Middle frontal gyrus (tissue), 1 donor: ENCODE results near the gene MID2.
"Not testable (repeated sequence)": the region's sequence is repeated elsewhere in the genome, so short reads cannot be mapped to it uniquely, and the experiment has no call there.

Source experiments
- DNase-seq: peaks from one replicate; pipeline ENCODE4 v3.0.0-alpha.2; 2015; ENCODE audit warnings: low spot score; ENCODE audit errors: extremely low spot score

Gene MID2

GRCh38 chrX:107936434-107936730 is 110.7 kb downstream of the MID2 start:
- DNase-seq, result no peak

- DNase-seq, result no peak
Measured at GRCh38 chrX:107940095-107940494, 114.4 kb downstream of the MID2 start.

- DNase-seq, result not testable (repeated sequence)
Measured at GRCh38 chrX:107955337-107955736, 129.7 kb downstream of the MID2 start.

GRCh38 chrX:107968623-107969022 is 143.0 kb downstream of the MID2 start:
- no peak for DNase-seq

- DNase-seq, result no peak
Measured at GRCh38 chrX:107970073-107970472, 144.4 kb downstream of the MID2 start.

GRCh38 chrX:107971636-107972035 is 146.0 kb downstream of the MID2 start:
- no peak for DNase-seq
